GM21360 (cell line): ENCODE results near the gene PPA2.

Experiments
- ATAC-seq: cut with Tn5 transposase; IDR thresholded peaks from one replicate; pipeline ENCODE4 v1.9.1; 2021; ENCODE audit warnings: mild to moderate bottlenecking, moderate library complexity; ENCODE audit not compliant: unreplicated experiment

The PPA2 gene

GRCh38 chr4:105399532-105400161 is 74.2 kb downstream of the PPA2 start:
- ATAC-seq = no peak

GRCh38 chr4:105392858-105393257 is 81.0 kb downstream of the PPA2 start:
- no peak for ATAC-seq

GRCh38 chr4:105389167-105389566 is 84.7 kb downstream of the PPA2 start:
- ATAC-seq = no peak

- no peak for ATAC-seq
Observed at GRCh38 chr4:105387466-105387865, 86.4 kb downstream of the PPA2 start.

- ATAC-seq = no peak
Observed at GRCh38 chr4:105386012-105386411, 87.8 kb downstream of the PPA2 start.

GRCh38 chr4:105374071-105374470 is 99.8 kb downstream of the PPA2 start:
- ATAC-seq = no peak

GRCh38 chr4:105373324-105373723 is 100.5 kb downstream of the PPA2 start:
- no peak for ATAC-seq

GRCh38 chr4:105369988-105370387 is 103.9 kb downstream of the PPA2 start:
- ATAC-seq = no peak

- no peak for ATAC-seq
Observed at GRCh38 chr4:105361053-105361452, 112.8 kb downstream of the PPA2 start.

- no peak for ATAC-seq
Observed at GRCh38 chr4:105357258-105357980, 116.4 kb downstream of the PPA2 start.

- ATAC-seq = no peak
Observed at GRCh38 chr4:105356194-105356593, 117.7 kb downstream of the PPA2 start.

- ATAC-seq = peak; percentile 54
Observed at GRCh38 chr4:105352826-105353225, 121.0 kb downstream of the PPA2 start.

GRCh38 chr4:105351861-105352260 is 122.0 kb downstream of the PPA2 start:
- ATAC-seq = no peak

- peak; percentile 54 for ATAC-seq
Observed at GRCh38 chr4:105350859-105351490, 122.9 kb downstream of the PPA2 start.

GRCh38 chr4:105348719-105349118 is 125.1 kb downstream of the PPA2 start:
- no peak for ATAC-seq

GRCh38 chr4:105346869-105347268 is 127.0 kb downstream of the PPA2 start:
- no peak for ATAC-seq

- ATAC-seq = no peak
Observed at GRCh38 chr4:105345838-105346237, 128.0 kb downstream of the PPA2 start.

GRCh38 chr4:105345358-105345757 is 128.5 kb downstream of the PPA2 start:
- no peak for ATAC-seq

GRCh38 chr4:105344141-105344540 is 129.7 kb downstream of the PPA2 start:
- ATAC-seq = no peak

- no peak for ATAC-seq
Observed at GRCh38 chr4:105343146-105343931, 130.5 kb downstream of the PPA2 start.

GRCh38 chr4:105329081-105329480 is 144.8 kb downstream of the PPA2 start:
- ATAC-seq = no peak
